GM12875 (cell line): ENCODE data around the gene PQBP1.
"Not testable (repeated sequence)": the region's sequence is repeated elsewhere in the genome, so short reads cannot be mapped to it uniquely, and the experiment has no call there.

ENCODE experiments used
- H3K4me3 ChIP-seq: one replicate; pipeline ENCODE4 v1.5.1; 2011; ENCODE audit warnings: low read depth, low read length, control low read depth
- CTCF ChIP-seq: IDR thresholded peaks from 2 replicates; pipeline ENCODE4 v1.5.1; 2011; ENCODE audit warnings: low read depth, mild to moderate bottlenecking, control low read depth, inconsistent platforms, low read length, moderate library complexity, borderline replicate concordance; ENCODE audit not compliant: insufficient read depth

Gene PQBP1

GRCh38 chrX:48883729-48884128 is 14.0 kb upstream of the PQBP1 start:
- TF ChIP-seq CTCF: no peak
- H3K4me3 ChIP-seq: no peak overlapping the region

GRCh38 chrX:48886586-48886985 is 11.1 kb upstream of the PQBP1 start:
- not testable (repeated sequence) for H3K4me3 ChIP-seq

GRCh38 chrX:48890296-48890925 is 7.3 kb upstream of the PQBP1 start:
- peak overlapping the region; percentile 26 for H3K4me3 ChIP-seq
- no peak for TF ChIP-seq CTCF

- H3K4me3 ChIP-seq: peak overlapping the region; percentile 47
- TF ChIP-seq CTCF: no peak
These were observed 6.8 kb upstream of the PQBP1 start for GRCh38 chrX:48890934-48891401.

- peak; percentile 50; the same call in 1 of the 2 replicates for TF ChIP-seq CTCF
- H3K4me3 ChIP-seq: peak overlapping the region; percentile 47
These were observed 6.1 kb upstream of the PQBP1 start for GRCh38 chrX:48891402-48892288.

- no peak overlapping the region for H3K4me3 ChIP-seq
- TF ChIP-seq CTCF: no peak
These were observed 4.8 kb upstream of the PQBP1 start for GRCh38 chrX:48892896-48893295.

GRCh38 chrX:48893556-48894348 is 4.0 kb upstream of the PQBP1 start:
- TF ChIP-seq CTCF: no peak
- no peak overlapping the region for H3K4me3 ChIP-seq
